HG03066 (cell line): Measurements from ENCODE around the gene HECA.
"Not testable (repeated sequence)": the region's sequence is repeated elsewhere in the genome, so short reads cannot be mapped to it uniquely, and the experiment has no call there.

Source experiments
- ATAC-seq: cut with Tn5 transposase; IDR thresholded peaks from one replicate; pipeline ENCODE4 v1.9.1; 2021; ENCODE audit warnings: low read depth; ENCODE audit not compliant: unreplicated experiment

Gene HECA

DNA sequence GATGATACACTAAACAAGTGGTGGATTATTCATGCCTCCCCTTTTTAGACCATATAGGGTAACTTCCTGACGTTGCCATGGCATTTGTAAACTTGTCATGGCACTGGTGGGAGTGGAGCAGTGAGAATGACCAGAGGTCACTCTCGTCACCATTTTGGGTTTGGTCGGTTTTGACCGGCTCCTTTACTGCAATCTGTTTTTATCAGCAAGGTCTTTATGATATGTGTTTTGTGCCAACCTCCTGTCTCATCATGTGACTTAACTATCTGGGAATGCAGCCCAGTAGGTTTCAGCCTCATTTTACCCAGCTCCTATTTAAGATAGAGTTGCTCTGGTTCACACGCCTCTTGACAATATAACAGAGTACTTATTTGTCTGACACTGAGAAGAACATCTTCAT is 22.2 kb downstream of the HECA start:
- not testable (repeated sequence) for ATAC-seq

DNA sequence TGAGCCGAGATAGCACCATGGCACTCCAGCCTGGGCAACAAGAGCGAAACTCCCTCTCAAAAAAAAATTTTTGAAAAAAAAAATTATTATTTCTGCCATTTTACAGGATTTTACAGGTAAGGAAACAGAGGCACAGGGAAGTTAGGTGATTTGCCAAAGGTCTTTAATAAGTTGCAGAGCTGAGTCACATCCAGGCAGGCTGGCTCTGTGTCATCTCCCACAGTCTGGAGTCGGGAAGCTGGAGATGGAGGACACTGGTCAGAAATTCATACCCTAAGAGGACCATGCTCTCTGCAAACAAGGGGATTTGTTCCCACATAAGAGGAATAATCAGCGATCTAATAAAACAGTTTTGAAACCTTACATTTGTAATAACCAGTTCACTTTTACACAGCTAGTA is 24.1 kb downstream of the HECA start:
- no peak for ATAC-seq

DNA sequence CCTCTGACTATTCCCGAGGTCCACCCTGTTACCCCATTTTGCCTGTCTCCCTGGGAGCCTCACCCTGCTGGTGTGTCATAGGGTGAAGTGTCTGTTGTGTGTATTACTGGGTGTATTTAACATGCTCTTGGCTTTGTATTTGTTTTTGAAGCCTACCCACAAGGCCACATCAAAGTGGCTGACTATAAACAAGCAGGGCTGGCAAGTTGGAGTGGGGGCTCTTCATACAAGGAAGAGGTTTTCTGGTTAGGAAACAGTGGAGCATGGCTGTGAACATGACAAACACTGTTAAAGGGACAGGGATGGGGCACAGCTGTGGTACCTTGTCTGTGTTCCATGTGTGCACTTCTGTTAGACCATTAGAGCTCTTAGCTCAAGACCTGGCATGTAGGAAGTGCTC is 26.3 kb downstream of the HECA start:
- ATAC-seq: peak; percentile 23

DNA sequence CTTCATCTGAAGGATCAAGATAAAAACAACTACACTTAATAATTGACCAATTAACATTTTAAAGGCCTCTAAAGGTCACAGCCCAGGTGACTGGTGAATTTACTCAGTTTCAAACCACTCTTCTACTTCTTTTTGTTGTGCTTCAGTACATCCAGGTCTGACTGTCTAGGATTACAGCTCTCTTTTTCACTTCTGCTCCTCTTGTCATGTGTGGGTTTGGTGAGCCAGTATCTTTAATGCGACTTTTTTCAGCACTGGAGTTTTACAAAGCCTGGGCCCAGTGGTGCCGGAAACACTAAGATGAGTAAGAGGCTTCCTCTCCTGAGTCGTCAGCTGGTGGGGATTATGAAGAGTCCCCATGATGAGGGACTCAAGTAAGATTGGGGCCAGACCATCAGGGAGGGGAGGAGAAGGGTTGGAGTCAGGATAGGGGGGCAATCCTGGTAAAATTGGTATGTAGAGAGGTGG is 27.0 kb downstream of the HECA start:
- ATAC-seq: peak; percentile 97

DNA sequence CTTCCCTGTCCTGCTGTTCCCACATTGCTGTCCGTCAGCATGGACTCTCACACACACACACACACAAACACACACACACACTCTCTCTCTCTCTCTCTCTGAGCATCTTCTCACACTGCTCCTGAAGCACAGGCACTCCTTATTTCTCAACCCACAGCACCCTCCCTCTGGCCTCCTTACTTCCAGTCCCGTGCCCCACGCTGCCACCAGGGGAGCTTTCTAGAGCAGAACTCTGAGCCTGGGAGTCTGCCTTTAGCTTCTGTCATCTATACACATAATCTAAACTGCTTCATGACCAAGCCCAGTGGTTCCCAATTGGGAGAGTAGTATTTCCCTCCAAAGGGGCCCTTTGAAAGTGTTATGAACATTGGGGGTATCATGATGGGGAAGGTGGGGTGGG is 29.1 kb downstream of the HECA start:
- ATAC-seq: no peak

DNA sequence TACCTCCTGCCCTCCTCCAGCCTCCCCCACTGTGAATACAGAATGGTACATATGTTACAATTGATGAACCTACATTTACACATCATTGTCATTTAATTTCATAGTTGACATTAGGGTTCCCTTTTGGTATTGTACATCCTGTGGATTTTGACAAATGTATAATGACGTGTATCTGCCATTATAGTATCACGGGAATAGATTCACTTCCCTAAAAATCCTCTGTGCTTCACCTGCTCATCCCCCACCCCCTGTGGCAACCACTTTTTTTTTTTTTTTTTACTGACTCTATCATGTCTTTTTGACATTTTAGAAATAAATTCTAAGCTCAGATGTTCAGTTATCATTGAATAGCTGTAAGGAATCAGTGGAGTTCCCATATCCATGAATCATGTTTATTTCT is 30.4 kb downstream of the HECA start:
- ATAC-seq: no peak

DNA sequence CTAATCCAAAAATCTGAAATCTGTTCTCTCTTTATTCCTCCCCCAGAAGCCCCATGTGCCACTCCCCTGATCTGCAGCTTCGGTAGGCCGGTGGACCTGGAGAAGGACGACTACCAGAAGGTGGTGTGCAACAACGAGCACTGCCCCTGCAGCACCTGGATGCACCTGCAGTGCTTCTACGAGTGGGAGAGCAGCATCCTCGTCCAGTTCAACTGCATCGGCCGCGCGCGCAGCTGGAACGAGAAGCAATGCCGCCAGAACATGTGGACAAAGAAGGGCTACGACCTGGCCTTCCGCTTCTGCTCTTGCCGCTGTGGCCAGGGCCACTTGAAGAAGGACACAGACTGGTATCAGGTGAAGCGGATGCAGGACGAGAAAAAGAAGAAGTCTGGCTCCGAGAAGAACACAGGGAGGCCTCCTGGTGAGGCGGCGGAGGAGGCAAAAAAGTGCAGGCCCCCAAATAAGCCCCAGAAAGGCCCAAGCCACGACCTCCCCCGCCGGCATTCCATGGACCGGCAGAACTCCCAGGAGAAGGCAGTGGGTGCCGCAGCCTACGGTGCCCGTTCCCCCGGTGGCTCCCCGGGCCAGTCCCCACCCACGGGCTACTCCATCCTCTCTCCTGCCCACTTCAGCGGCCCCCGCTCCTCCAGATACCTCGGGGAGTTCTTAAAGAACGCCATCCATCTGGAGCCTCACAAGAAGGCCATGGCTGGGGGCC is 31.5 kb downstream of the HECA start:
- ATAC-seq: no peak

DNA sequence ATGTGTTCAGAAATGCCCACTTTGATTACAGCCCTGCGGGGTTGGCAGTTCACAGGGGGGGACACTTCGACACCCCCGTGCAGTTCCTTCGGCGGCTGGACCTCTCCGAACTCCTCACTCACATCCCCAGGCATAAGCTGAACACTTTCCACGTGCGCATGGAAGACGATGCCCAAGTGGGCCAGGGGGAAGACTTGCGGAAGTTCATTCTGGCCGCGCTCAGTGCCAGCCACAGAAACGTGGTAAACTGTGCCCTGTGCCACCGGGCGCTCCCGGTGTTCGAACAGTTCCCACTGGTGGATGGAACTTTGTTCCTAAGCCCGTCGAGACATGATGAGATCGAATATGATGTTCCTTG is 32.1 kb downstream of the HECA start:
- no peak for ATAC-seq

DNA sequence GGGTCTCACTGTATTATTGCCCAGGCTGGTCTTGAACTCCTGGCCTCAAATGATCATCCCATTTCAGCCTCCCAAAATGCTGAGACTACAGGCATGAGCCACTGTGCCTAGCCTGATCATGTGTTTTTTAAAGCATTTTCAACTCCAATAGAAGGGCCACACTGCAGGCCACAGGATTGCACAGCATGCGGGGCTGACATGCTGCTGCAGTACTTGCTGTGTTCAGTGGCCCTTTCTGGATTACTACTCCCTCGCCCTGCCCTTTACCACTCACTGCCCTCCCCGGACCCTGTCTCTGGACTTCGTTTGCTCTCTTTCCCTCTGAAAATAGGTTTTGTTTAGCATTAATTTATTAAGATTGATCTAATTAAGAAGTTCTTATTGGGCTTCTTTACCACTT is 37.3 kb downstream of the HECA start:
- ATAC-seq: no peak

DNA sequence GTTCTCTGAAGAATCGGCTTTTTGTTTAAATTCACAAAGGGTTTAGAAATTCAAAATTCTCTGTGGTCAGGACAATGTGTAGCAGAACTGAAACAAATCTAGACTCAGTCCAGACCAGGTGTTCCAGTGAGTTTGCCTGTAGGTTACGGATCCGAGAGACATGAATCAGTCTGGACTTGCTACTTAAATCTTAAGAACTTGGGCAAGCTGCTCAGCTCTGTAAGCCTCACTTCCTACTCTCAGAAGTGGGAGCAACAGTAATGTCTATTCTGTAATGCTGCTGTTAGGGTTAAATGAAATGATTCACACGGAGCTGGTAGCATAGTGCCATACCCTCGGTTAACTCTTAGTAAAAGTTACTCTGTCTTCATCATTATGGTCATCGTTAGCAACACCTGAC is 37.7 kb downstream of the HECA start:
- ATAC-seq: no peak

DNA sequence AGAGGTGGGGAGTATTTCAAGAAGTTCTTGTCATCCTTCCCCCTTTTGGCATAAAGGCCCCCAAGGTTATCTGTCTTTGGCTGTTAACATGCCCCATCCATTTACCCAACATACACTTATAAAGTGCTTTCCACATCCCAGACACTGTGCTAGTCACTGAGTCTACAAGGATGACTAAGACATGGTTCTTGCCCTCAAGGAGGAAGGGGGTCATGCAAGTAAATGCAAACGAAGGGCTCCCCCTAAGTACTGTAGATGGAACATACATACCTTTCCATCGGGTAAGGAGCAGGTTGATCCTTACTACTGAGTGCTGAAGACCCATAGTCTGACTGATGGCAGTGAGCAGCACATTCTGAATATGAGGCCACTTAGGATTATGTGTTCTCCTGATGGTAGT is 38.3 kb downstream of the HECA start:
- no peak for ATAC-seq

DNA sequence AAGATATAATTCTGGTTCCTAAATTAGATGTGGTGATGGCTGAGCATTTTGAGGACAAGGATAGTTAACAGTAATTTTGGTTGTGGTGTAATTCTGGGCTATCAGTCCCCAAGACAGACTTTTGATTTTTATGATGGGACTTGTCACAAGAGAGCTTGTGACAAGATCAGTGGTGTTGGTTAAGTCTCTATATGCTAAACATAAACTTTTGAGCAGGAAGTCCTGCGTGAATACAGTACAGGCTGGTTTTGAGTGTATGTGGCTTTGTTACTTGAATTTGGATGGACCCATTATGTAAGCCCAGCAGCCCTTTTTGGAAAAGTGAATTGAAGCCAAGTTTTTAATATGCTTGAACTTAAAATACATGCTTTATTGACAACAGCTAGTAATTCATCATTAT is 38.9 kb downstream of the HECA start:
- no peak for ATAC-seq

DNA sequence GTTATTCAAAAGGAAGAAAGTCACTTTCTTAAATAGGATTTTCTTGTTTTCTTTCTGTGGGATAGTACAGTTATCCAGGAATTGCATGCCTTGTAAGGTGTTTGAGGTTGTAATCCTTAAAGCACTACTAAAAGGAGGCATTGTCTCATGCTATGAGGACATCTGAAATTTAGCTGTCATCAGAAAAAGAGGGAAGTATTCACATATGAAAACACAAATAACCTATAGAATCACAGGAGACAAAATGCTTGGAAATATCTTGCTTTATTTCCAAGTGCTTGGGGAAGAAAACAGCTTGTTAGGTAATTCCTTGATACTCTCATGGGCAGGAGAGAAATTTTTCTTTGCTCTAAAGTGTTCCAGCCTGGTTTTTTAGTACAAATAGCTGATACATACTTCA is 40.1 kb downstream of the HECA start:
- ATAC-seq: no peak

DNA sequence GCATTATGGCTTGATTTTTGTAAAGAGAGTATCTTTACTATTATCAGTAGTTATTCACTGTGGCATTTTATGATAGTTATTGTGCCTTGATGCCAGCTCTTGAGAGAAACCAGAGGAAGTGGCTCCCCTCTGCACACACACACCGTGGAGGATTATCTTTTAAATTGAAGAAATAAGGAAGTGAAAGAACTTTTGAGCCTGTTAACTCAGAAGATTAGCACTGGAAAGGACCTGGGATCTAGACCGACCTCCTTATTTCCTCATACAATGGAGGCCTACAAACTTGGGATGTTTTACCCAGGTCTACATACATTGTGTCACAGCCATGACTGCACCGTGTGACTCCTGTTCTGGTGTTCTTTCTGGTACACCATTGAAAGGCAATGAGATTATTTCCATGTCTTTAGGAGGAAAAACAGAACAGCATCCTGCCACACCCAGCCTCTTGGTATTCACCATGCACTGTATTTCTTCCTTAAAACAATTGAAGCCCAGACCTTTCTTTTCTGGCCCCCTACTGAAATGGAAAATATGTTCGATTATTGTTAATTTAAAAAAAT is 40.6 kb downstream of the HECA start:
- peak; percentile 58 for ATAC-seq

DNA sequence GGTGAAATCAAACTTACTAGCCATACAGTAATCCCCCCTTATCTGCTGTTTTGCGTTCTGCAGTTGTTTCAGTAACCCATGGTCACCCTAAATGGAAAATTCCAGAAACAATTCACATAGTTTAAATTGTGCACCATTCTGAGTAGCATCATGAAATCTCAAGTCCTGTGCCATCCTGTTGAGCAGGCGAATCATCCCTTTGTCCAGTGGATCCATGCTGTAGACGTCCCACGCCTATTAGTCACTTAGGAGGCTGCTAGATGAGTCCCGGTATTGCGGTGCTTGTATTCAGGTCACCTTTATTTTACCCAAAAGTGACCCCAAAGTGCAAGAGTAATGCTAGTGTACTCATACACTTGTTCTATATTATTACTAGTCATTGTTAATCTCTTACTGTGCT is 46.4 kb downstream of the HECA start:
- no peak for ATAC-seq

DNA sequence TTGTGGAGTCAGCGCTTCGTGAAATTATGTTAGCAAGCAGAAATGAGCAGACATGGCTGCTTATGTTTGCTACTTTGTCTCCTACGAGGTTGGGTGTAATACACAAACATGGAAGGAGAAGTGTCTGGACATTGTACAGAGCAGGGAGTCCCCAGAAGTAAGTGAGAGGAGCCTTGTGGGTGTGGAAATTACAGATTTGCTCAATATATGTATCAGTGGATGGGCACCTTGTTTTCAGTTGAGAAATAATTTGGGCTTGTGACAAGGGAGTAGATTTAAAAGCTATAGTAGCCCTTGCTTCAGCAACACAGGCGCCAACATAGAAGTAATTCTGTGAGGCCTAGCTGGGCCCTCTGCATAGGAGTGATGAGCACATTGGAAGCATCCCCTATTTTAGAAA is 49.2 kb downstream of the HECA start:
- no peak for ATAC-seq

DNA sequence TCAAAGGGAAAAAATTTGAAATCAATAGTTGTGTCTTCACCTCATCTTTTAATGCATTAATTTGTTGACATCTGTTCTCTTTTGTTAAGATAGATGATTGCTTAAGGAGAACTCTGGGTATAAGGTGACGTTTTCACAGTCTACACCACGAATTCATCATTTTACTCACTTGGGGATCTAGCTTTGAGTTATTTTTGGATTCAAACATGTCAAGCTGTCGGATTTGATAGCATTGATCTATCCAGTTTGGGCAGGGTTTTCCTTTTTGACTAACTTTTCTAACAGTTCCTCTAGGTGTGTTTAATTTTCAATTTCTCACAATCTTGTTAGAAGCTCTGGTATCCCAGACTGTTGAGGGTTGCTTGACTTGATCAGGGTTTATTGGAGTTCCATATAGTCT is 49.6 kb downstream of the HECA start:
- no peak for ATAC-seq

DNA sequence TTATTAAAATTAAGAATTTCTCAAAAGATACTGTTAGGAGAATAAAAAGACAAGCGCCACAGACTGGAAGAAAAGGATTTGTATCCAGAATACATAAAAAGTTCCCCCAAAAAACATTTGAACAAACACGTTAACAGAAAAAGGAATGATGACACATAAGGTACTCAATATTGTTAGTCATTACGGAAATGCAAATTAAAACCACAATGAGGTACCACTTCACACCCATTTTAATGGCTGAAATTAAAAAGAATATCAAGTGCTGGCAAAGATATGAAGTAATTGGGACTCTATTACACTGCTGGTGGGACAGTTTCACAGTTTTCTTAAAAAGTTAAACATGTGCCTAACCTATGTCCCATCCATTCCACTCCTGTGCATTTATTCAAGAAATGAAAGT is 51.4 kb downstream of the HECA start:
- no peak for ATAC-seq

DNA sequence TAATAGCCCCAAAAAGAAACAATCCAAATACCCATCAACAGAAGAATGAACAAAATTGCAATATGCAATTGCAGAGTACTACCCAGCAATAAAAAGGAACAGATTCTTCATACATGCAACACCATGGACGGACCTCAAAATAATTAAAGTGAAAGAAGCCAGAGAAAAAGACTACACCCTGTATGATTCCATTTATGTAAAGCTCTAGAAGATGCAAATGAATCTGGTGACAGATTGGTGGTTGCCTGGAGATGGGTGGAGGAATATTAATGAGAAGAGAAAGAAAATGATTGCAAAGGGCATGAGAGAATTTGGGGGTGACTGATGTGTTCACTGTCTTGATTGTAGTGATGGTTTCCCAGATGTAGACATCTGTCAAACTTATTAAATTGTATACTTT is 51.8 kb downstream of the HECA start:
- ATAC-seq: no peak

DNA sequence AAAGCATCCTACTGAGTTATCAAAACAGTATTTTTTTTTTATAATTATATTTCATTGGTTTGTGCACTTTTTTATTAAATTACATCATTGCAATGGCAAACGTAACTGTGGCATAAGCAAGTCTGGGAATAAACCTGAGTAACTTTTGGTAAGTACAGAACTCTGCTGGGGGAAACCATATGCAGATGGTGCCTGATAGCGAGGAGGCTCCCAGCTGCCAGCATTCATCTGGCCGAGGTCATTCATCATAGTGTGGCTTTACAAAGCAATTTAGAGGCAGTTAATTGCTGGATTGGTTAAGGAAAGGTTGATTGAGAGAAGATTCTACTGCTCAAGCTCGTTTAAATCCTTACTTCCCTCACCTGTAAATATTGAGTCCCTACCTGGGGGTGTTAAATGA is 52.6 kb downstream of the HECA start:
- no peak for ATAC-seq

DNA sequence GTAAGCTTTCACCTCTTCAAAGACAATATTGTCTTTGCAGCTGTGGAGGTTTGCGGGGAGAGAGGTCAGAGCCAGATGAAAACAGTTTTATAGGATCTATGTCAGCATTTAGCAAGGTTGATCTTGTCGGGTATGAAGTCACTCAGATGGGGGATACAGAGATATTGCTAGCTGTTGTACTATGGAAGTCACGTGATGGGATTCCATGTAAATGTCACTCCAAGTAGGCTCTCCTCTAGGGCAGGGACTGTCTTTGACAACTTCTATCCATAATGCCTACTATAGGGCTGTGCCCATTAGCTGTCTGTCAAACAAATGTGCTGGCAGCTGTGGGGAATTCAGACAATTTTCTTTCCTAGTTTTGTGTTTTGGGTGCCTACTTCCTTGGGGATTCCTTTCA is 54.8 kb downstream of the HECA start:
- no peak for ATAC-seq

DNA sequence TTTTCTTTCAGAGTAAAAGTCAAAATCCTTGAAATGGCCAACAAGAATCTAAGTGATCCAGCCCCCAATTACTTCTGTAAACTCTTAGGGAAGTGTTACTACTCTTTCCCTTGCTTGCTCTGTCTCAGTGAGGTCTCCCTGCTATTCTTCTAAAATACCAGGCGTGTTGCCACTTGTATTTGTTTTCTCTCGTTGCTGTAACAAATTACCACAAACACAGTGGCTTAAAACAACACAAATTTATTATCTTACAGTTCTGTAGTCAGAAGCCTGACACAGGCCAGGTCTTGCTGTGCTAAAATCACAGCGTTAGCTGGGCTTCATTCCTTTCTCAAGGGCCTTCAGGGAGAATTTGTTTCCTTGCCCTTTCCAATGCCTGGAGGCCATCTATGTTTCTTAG is 59.9 kb downstream of the HECA start:
- ATAC-seq: no peak
